Measurements from ENCODE around the gene HAUS7. TPM values are rescaled to one million over a fixed set of nuclear protein-coding genes. Genes with fewer than 3 reads are reported as not detected.

The HAUS7 gene
- total RNA-seq, 1 experiment from 2014 or later: 46.5 TPM

- no peak for TF ChIP-seq ZNF281 (CRISPR knock-in tag; IDR thresholded peaks at IDR 0.05)
- TF ChIP-seq ZNF532 (CRISPR knock-in tag; IDR thresholded peaks at IDR 0.05; ENCODE audit: borderline replicate concordance): no peak
- no peak for TF ChIP-seq PRRX2 (CRISPR knock-in tag; IDR thresholded peaks at IDR 0.05)
- no peak for TF ChIP-seq ATF1 (CRISPR knock-in tag; IDR thresholded peaks at IDR 0.05)
Measured at GRCh38 chrX:153414856-153415510, 55.4 kb downstream of the HAUS7 start (continued).

DNA sequence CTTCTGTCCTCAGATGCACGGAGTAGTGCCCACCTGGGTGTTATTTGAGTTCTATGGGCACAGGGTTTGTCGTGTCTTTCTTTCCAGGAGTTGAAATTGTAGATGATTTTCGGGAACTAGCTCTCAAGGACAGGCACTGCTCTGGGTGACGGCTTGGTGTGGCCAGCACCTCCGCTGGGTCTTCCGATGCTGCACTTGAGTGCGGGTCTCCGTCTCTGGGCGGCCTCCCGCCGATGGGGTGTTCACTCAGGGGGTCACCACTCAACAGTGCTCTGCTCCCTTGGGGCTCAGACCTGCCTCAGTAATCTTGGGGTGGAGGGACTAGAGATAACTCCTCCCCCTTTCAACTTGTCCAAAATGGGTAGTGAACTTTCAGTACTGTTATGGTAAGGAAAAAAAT, 56.6 kb downstream of the HAUS7 start:
- DNase-seq (ENCODE audit: low spot score): no peak
- H3K4me1 Mint-ChIP-seq: peaks cover 17% of the 10 kb centered on the region
- H3K27ac Mint-ChIP-seq: no peak overlapping the region
- no peak for ATAC-seq
- no peak for TF ChIP-seq JUN (CRISPR knock-in tag; IDR thresholded peaks at IDR 0.05)
- TF ChIP-seq IRF2 (CRISPR knock-in tag; IDR thresholded peaks at IDR 0.05; ENCODE audit: borderline replicate concordance, low read depth): no peak
- no peak for TF ChIP-seq AFF4 (CRISPR knock-in tag; IDR thresholded peaks at IDR 0.05; ENCODE audit: borderline replicate concordance)
- no peak for TF ChIP-seq TCF7 (CRISPR knock-in tag; IDR thresholded peaks at IDR 0.05; ENCODE audit: low read depth)
- TF ChIP-seq ZNF416 (CRISPR knock-in tag; IDR thresholded peaks at IDR 0.05): no peak
- TF ChIP-seq IRF1 (CRISPR knock-in tag; IDR thresholded peaks at IDR 0.05): no peak
- TF ChIP-seq CREM (CRISPR knock-in tag; IDR thresholded peaks at IDR 0.05): no peak
- no peak for TF ChIP-seq ZNF219 (CRISPR knock-in tag; IDR thresholded peaks at IDR 0.05; ENCODE audit: borderline replicate concordance)
- TF ChIP-seq, protein P1, sequence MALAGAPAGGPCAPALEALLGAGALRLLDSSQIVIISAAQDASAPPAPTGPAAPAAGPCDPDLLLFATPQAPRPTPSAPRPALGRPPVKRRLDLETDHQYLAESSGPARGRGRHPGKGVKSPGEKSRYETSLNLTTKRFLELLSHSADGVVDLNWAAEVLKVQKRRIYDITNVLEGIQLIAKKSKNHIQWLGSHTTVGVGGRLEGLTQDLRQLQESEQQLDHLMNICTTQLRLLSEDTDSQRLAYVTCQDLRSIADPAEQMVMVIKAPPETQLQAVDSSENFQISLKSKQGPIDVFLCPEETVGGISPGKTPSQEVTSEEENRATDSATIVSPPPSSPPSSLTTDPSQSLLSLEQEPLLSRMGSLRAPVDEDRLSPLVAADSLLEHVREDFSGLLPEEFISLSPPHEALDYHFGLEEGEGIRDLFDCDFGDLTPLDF (CRISPR knock-in tag; IDR thresholded peaks at IDR 0.05): no peak
- no peak for TF ChIP-seq ZNF512 (CRISPR knock-in tag; IDR thresholded peaks at IDR 0.05; ENCODE audit: borderline replicate concordance)
- no peak for TF ChIP-seq FOXJ3 (CRISPR knock-in tag; IDR thresholded peaks at IDR 0.05; ENCODE audit: borderline replicate concordance)
- no peak for TF ChIP-seq NFYB (CRISPR knock-in tag; conservative IDR thresholded peaks at IDR 0.05; ENCODE audit: low read depth)
- TF ChIP-seq CDX4 (CRISPR knock-in tag; IDR thresholded peaks at IDR 0.05; ENCODE audit: borderline replicate concordance): no peak
- no peak for TF ChIP-seq GTF2I (CRISPR knock-in tag; conservative IDR thresholded peaks at IDR 0.05)
- no peak for TF ChIP-seq PRRX2 (CRISPR knock-in tag; IDR thresholded peaks at IDR 0.05)
- peaks cover 19% of the 10 kb centered on the region for H3K27me3 Mint-ChIP-seq (ENCODE audit: low read depth)
- no peaks in the 10 kb centered on the region for H3K36me3 Mint-ChIP-seq
- POLR2A ChIA-PET: no interaction called here
- no peaks in the 10 kb centered on the region for H3K9me3 Mint-ChIP-seq
- H3K4me3 Mint-ChIP-seq: no peak overlapping the region
- CTCF ChIA-PET: interaction anchor here (0.6 to 1.4 kb wide), 3 partner anchors 63 to 381 kb away, joined by 3 to 7 read pairs (median 4); partner anchors contain the start of gene ZNF275

Measured in WTC11 (cell line).